Ishikawa (cell line): Measurements from ENCODE around the gene SLC16A11.

Experiments
- CEBPB ChIP-seq: IDR thresholded peaks from 2 replicates; pipeline ENCODE4 v1.6.1; 2012
- CREB1 ChIP-seq: IDR thresholded peaks from 2 replicates; pipeline ENCODE4 v1.6.1; 2012; ENCODE audit warnings: low read depth
- EGR1 ChIP-seq: IDR thresholded peaks from 2 replicates; pipeline ENCODE4 v1.6.1; 2012
- EP300 ChIP-seq: IDR thresholded peaks from 2 replicates; pipeline ENCODE4 v1.6.1; 2012; ENCODE audit warnings: borderline replicate concordance
- FOXM1 ChIP-seq: IDR thresholded peaks from 2 replicates; pipeline ENCODE4 v1.6.1; 2012; ENCODE audit warnings: low read depth, borderline replicate concordance
- MAX ChIP-seq: IDR thresholded peaks from 2 replicates; pipeline ENCODE4 v1.6.1; 2012
- NFIC ChIP-seq: IDR thresholded peaks from 2 replicates; pipeline ENCODE4 v1.6.1; 2012
- RAD21 ChIP-seq: IDR thresholded peaks from 2 replicates; pipeline ENCODE4 v1.6.1; 2012; ENCODE audit warnings: low read depth
- REST ChIP-seq: IDR thresholded peaks from 2 replicates; pipeline ENCODE4 v1.6.1; 2012; ENCODE audit warnings: low read depth, mild to moderate bottlenecking
- TAF1 ChIP-seq: IDR thresholded peaks from 2 replicates; pipeline ENCODE4 v1.6.1; 2012; ENCODE audit warnings: low read depth, mild to moderate bottlenecking
- TCF12 ChIP-seq: IDR thresholded peaks from 2 replicates; pipeline ENCODE4 v1.6.1; 2012; ENCODE audit warnings: low read depth
- TEAD4 ChIP-seq: IDR thresholded peaks from 2 replicates; pipeline ENCODE4 v1.6.1; 2012
- USF1 ChIP-seq: IDR thresholded peaks from 2 replicates; pipeline ENCODE4 v1.6.1; 2012
- YY1 ChIP-seq: IDR thresholded peaks from 2 replicates; pipeline ENCODE4 v1.6.1; 2012; ENCODE audit warnings: low read depth
- ZBTB7A ChIP-seq: IDR thresholded peaks from 2 replicates; pipeline ENCODE4 v1.6.1; 2012; ENCODE audit warnings: low read depth

The SLC16A11 gene

GRCh38 chr17:7014261-7014994 lies 29.5 kb downstream of the SLC16A11 start:
- no peak; the same call in none of the 2 replicates for TF ChIP-seq REST
- peak; percentile 74 for TF ChIP-seq TCF12
- peak; percentile 52; the same call in 1 of the 2 replicates for TF ChIP-seq YY1
- TF ChIP-seq CREB1: peak; percentile 76; the same call in 1 of the 2 replicates
- TF ChIP-seq TEAD4: peak; percentile 42; the same call in 1 of the 2 replicates
- TF ChIP-seq ZBTB7A: 0 out of 2 replicates have a peak, but pooled peaks have one; percentile 26
- TF ChIP-seq RAD21: peak; percentile 24; the same call in 1 of the 2 replicates
- TF ChIP-seq EGR1: 0 out of 2 replicates have a peak, but pooled peaks have one; percentile 13
- TF ChIP-seq USF1: no peak; the same call in 1 of the 2 replicates
- TF ChIP-seq FOXM1: no peak
- no peak; the same call in 1 of the 2 replicates for TF ChIP-seq EP300
- TF ChIP-seq NFIC: peak; percentile 49; the same call in 1 of the 2 replicates
- peak; percentile 81 for TF ChIP-seq TAF1
- TF ChIP-seq MAX: peak; percentile 72; the same call in 1 of the 2 replicates
- TF ChIP-seq CEBPB: no peak; the same call in 1 of the 2 replicates

- TF ChIP-seq EGR1: no peak
- no peak for TF ChIP-seq FOXM1
- peak; percentile 22; the same call in 1 of the 2 replicates for TF ChIP-seq CREB1
- TF ChIP-seq EP300: no peak
These were observed 32.0 kb downstream of the SLC16A11 start for GRCh38 chr17:7011942-7012254.

GRCh38 chr17:7011415-7011814 lies 32.5 kb downstream of the SLC16A11 start:
- TF ChIP-seq TEAD4: no peak
- no peak for TF ChIP-seq REST

GRCh38 chr17:7010523-7010922 lies 33.4 kb downstream of the SLC16A11 start:
- no peak for TF ChIP-seq FOXM1
- TF ChIP-seq USF1: no peak
- no peak for TF ChIP-seq TAF1
- TF ChIP-seq EGR1: no peak
- TF ChIP-seq TEAD4: no peak
- no peak for TF ChIP-seq EP300
- TF ChIP-seq NFIC: no peak

GRCh38 chr17:7007143-7007542 lies 36.7 kb downstream of the SLC16A11 start:
- no peak for TF ChIP-seq REST
- TF ChIP-seq YY1: no peak
- TF ChIP-seq ZBTB7A: no peak

GRCh38 chr17:7005716-7006115 lies 38.2 kb downstream of the SLC16A11 start:
- no peak for TF ChIP-seq CEBPB
- no peak for TF ChIP-seq YY1
- TF ChIP-seq REST: no peak
- TF ChIP-seq ZBTB7A: no peak
- TF ChIP-seq TEAD4: no peak
- TF ChIP-seq USF1: no peak
- TF ChIP-seq EGR1: no peak
- no peak for TF ChIP-seq MAX
- TF ChIP-seq FOXM1: no peak
